Raji (cell line): ENCODE results near the gene PPARA.

ENCODE experiments used
- POLR2A ChIP-seq: IDR thresholded peaks from 2 replicates; pipeline ENCODE4 v1.6.1; 2011; ENCODE audit warnings: low read depth, low read length, control low read depth; ENCODE audit not compliant: insufficient read depth

Gene PPARA

DNA sequence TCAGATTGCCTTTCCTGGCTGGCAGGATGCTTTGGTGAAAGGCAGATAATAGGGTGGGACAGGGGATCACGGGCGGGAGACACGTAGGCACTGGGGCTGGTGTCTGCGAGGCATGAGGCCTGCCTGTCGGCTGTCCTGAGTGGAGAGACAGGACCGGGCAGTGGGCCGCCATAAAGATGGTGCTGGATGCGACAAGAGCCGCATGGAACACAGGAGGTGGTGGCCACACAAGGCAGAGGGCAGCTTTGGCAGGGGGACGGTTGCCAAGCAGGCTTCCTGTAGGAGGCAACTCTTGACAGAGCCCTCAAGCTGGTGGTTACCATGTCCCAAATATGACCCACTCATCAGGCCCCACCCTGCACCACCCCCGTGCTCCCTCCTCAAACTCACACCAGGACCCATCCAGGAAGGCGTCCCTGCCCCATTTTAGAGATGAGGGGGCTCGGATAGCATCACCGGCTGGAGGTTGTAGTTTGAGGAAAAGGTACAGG, 4.9 kb upstream of the PPARA start:
- no peak for TF ChIP-seq POLR2A

DNA sequence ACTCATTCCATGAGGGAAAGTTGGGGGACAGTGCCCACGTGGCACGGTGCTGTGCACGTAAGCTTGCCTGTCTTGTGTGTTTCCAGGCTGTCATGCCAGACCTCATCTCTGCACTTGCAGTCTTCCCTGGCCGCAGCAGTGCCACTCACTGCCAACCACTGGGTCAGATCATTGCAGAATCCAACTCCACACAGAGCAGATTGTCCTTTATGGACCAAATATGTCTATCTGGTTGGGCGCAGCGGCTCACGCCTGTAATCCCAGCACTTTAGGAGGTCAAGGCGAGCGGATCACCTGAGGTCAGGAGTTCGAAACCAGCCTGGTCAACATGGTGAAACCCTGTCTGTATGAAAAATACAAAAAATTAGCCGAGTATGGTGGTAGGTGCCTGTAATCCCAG, 4.4 kb upstream of the PPARA start:
- no peak for TF ChIP-seq POLR2A

DNA sequence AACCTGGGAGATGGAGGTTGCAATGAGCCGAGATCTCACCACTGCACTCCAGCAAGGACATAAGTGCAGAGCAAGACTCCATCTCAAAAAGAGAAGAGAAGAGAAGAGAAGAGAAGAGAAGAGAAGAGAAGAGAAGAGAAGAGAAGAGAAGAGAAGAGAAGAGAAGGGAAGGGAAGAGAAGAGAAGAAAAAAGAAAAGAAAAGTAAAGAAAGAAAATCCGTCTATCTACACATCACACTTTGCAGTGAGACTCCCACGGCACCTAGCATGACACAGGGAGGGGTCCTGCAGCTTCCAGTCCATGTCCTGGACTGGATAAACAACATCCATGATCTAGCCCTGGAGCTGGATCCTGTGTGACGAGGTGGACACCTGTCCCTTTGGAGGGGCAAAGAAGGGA, 4.0 kb upstream of the PPARA start:
- TF ChIP-seq POLR2A = no peak

DNA sequence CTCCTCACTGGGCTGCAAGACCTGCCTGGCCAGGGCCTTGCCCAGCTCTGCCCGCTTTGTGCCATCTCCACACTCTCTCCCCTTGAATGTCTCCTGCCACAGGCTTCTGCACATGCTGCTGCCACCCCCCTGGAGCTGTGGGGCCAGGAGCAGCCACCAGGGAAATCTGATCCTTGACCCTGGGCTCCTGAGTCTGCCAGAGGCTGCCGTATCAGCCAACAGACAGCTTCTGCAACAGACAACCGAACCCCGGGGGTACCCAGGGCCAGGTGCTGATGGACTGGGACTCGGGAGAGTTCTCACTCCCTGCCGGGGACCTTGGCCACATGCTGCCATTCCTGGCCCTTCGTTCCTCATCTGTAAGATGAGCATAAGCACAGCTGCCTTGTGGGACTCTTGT, 3.3 kb upstream of the PPARA start:
- no peak for TF ChIP-seq POLR2A

DNA sequence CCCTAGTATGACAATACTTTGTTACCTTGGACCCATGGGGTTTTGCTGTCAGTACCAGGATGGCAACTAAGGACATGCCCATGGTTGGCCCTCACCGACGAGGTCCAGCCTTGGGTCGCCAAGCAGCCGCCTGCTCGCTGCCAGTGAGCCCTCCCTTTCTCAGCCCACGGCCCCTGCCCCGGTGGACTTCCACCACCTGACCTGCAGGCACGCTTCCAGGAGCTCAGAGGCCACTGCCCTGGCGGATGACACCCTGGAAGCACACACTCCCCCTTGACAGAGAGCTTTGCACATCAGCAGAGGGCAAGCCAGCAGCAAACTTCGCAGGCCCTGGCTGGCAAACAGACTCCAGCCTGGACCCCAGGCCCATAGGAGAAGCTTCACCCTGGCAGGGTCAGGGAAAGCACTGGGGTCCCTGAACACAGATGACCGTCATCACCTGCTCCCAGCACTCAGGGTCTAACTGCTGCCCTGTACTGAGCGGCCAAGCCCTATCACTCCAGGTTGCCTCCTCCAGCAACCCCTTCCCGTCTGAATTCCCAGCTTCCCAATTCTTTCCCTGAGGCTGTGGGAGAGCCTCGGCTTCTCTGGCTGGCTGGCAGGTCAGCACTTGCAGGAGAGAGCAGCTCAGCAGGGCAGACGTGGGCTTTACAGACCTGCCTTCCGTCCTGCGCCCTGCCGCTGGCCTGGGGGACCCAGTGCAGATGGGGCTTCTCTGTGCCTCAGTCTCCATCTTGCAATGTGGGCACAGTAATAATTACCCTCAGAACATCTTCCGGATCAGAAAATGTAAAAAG, 2.7 kb upstream of the PPARA start:
- no peak for TF ChIP-seq POLR2A

DNA sequence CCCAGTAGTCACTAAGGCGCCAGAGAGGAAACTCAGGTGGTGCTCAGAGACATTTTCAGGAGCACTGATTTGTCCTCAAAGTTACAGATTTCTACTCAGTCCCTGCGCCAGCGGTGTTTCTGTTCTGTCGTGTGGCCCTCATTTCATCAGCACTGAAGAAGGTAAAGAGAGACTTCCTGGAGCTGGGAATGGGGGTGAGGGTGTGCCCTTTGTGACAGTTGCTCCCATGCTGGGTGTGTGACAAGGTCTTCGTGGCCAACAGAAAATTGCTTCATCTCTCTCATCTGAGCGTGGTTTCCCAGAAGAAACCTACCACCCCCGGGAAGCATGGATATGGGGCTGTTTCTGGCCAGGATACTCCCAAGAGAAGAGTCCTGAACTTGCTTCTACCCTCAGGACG, 2.0 kb upstream of the PPARA start:
- TF ChIP-seq POLR2A = no peak

DNA sequence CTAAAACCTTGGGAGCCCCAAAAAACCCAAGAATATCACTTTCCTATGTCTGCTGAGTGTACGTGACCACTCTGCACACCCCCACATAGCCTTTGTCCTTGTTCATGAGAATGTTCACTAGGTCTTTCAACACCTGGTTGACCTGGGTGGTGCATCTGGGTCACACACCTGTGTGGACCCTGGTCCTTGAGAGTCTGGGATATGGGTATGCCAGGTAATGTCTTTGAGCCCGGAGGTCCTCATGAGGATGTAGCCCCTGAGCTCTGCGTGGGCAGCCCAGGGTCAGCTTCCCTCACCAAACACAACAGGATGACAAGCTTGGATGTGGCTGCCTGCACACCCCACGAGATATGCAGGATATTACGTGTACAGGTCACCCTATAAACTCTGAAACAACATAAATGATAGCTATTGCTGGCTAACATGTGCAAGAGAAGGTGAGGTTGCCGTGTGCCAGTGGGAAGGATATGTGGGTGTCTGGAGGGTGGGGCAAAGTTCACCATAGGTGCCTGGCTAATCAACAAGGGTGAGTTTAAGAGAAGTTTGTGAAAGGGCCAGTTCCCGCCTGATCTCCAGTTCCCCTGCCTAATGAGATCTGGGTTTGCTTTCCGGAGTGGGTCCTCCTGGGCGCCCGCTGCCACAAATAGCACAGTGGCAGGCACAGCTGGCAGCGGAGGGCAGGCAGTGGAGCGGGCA, 1.4 kb upstream of the PPARA start:
- TF ChIP-seq POLR2A = no peak

DNA sequence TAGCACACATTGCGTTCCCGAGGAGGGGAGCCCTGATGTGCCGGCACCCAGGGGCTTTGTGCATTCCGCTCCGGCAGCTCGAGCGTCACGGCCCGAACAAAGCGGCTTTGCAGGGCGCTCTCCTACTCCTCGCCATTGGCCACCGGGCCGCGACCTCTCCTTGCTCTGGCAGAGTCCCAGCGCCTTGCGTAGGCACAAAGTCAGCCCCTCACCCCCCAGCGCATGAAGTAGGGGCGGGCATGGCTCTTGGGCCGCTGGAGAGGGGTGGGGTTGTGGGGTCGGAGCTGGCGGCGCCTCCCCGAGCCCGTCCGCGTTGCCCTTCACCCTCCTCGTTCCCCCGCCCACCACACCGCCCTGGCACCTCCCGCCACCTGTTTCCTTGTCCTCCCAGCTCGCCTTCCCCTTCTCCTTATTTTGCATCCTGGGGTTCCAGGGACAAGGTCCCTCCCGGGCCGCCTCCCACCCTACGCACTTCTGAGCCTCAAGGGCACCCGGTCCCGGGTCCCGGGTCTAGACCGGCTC, 753 bp upstream of the PPARA start:
- no peak for TF ChIP-seq POLR2A

DNA sequence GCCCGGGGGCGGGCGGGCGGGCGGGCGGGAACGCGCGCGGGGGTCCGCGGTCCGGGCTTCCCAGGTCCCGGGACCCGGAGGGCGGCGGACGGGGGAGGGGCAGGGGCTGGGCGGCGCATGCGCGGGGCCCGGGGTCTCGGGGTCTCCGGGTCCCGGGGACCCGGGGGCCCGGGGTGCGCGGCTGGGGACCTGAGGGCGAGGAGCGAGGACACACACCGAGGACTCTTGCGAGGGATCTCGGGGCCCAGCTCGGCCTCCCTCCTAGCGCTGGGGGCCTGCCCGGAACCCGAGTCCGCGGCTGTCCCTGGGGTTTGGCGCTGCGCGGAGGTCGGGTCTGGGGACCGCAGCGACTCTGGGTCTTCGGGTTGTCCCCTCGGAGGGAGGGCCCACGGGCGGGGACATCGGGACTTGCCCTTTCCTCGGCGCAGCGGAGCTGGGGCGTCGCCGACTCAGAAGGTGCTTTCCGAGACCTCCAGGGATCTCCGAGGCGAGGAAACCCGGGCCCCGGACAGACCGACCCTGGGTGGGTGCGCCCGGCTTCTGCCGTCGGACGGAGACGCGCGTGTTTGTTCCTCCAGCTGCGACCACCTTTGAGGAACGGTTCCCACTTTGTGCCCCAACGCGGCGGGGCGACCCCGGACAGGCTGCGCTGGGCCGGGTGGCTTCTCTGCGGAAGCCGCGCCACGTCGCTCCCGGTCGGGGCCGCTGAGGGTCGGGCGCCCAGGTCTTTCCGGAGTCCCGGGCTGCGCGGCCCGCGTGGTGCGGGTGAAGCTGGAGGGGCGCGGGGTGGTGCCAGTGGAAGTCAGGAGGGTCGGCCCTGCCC, 540 bp downstream of the PPARA start:
- 0 out of 2 replicates have a peak, but pooled peaks have one; percentile 23 for TF ChIP-seq POLR2A

DNA sequence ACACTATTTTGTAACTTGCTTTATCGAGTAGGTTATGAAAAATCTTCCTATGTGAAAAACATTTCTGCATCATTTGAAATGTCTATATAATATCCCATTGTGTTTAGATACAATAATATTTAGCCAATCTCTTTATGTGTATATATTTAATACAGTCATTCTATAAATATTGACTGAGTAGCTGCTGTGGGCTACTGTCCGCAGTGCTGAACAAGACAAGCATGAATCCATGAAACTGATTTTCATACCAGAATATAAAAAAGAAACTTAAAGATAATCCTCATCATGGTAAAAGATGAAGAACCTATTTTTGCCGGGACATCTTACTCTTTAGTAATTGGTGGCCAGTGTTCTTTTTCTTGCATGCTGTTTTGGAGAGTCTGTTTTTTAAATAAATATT, 3.6 kb downstream of the PPARA start:
- TF ChIP-seq POLR2A = no peak

DNA sequence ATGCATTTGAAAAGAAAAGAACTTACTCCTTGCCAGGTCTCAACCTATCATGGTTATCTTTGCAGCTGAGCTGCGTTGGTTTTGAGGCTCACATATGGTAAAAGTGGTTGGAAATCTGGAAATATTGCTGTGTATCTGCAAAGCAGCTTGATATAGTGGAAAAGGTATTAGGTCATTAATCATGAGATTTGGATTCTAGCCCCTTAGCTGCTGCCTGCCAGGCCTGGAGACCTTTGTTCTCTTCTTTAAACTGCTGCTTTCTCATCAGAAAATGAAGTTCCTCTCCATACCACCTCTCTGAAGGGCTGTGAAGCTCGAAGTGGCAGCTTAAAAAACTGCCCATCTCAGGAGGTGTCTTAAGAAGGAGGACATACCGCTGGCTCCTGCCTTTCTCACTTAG, 5.7 kb downstream of the PPARA start:
- TF ChIP-seq POLR2A = no peak

DNA sequence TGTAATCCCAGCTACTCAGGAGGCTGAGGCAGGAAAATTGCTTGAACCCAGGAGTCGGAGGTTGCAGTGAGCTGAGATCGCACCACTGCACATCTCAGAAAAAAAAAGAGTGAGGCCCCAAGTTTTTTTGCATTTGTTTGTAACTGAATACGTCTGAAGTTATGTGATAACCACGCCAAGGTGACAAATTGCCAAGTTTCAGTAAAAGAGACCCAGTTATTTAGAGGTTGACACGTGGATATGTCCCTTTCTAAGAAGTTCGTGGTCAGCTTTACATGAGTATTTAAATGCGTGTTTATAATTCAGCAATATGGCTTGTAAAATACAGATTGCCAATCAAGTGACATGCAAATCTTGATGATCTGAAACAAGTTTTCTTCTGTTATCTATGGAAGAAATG, 8.0 kb downstream of the PPARA start:
- TF ChIP-seq POLR2A = no peak

DNA sequence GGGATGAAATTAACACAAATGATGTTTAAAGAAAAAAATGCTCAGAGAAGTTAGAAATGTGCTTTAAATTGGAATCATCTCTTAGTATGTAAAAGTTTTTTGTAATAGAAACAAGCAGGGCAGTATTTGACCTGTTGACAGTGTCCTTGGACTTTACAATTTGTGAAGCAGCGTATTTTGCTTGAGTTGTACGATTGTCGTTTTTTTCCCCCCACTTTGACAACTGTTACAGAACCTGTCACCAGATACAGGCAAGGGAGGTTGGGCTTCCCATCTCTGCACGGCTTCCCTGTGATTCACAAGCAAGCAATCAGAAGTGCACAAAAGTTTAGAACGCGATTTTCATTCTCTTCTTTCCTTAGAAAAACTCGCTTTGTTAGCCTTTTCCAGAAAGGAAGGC, 8.9 kb downstream of the PPARA start:
- TF ChIP-seq POLR2A = no peak

DNA sequence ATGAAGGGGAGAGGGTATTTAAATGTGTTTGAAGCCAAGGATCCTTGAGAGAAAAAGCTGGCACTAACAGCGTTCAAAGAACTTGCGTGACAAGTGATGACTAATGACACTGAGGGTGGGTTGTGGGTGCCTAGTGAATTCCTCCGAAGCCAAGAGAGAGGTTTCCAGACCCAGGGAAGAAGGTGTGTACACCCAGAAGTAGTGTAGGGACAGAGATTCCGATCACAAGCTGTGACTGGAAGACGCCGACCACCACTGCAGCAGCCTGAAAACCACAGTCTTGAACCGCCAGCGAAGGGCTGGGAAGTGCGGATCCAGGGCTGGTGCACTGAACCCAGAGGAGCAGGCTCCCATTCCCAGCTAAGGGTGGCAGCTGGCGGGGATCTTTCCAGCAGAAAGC, 9.5 kb downstream of the PPARA start:
- no peak for TF ChIP-seq POLR2A

DNA sequence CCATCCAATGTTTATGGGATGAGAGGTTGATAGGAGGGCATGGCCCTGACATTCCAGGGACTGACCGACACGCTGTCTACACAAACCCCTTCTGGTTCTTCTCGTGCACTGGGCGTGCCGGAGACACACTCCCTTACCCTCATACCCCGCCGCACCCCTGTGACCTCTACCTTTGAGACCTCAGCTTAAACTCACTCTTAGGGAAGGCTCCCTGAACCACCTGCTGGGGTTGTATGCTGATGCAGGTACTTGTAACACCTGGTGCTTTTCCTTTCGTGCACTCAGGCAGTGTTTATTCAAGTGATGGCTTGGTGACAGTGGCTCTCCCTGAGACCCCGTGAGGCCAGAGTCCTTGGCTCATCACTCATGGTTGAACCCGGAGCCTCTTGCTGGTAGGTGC, 12.0 kb downstream of the PPARA start:
- TF ChIP-seq POLR2A = no peak
